Right atrium auricular region (tissue), 2 donors: ENCODE measurements around the gene S100A3. TPM values are rescaled to one million over a fixed set of nuclear protein-coding genes. Genes with fewer than 3 reads are reported as not detected.

Experiments used
- DNase-seq: peaks from one replicate; pipeline ENCODE4 v3.0.0-alpha.2; 2019; ENCODE audit warnings: low spot score
- H3K27ac ChIP-seq, 2 donors: fragments of 200-600 bp; sonication (generic); 1 replicate in 1 of 2; 2 replicates in 1 of 2; pipeline ENCODE4 v1.5.1; 2016 to 2019
- H3K27me3 ChIP-seq, 2 donors: fragments of 200-600 bp; sonication (generic); one replicate each; pipeline versions ENCODE4 v1.5.1 to v1.6.0; 2017 to 2019
- H3K36me3 ChIP-seq: fragments of 200-600 bp; sonication (generic); one replicate; pipeline ENCODE4 v1.5.1; 2016
- H3K4me1 ChIP-seq, 2 donors: fragments of 200-600 bp; sonication (generic); one replicate each; pipeline versions ENCODE4 v1.5.1 to v1.6.0; 2017 to 2019
- H3K4me3 ChIP-seq, 2 donors: fragments of 200-600 bp; sonication (generic); 1 replicate in 1 of 2; 2 replicates in 1 of 2; pipeline ENCODE4 v1.5.1; 2017 to 2019; ENCODE audit warnings: mild to moderate bottlenecking in 1 of 2, moderate library complexity in 1 of 2
- H3K9me3 ChIP-seq, 2 donors: fragments of 200-600 bp; sonication (generic); one replicate each; pipeline ENCODE4 v1.5.1; 2019
- CTCF ChIP-seq, 2 donors: fragments of 200-600 bp; sonication (generic); IDR thresholded peaks; one replicate each; pipeline ENCODE4 v1.5.1; 2019; ENCODE audit warnings: antibody characterized with exemption in 2 of 2
- total RNA-seq, 2 donors: library from RNA; depleted of rRNA; stranded (reverse); fragments of >200 nt; gene quantifications; one replicate each; pipeline ENCODE4 v1.1.0, GENCODE V29; 2016

S100A3 gene
- total RNA-seq, 2 donors from 2014 or later, result 1.8 to 3.4 TPM

DNA sequence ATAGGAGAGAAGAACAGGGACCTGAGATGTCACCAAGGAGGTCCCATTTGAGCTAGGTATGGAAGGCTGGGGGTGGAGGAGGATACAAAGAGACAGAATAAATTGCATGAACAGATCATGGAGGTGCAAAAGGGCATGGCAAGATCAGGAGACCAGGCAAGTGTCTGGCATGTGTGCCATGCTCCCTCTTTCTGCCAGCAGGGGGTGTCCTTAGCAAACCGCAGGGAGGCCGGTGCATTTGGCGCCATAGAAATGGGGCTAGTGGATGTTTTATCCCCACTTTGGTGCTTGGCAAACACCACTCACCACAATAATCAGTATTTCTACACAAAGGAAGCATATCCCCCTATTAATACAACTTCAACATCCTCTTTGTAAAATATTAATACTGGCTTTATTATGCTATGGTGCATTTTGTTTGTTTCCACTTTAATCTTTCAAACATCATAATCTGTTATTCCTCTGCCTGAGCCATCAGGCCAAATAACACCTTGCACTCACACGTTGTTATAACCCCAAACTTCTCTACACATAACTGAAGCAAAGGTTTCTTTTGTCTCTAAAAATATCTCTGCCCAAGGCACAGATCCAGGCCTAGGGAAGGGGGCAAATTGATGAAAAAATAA, 39.2 kb downstream of the S100A3 start:
- Histone ChIP-seq H3K9me3 (no peaks in the 10 kb centered on the region), H3K4me3 (no peak overlapping the region), H3K36me3 (no peaks in the 10 kb centered on the region), H3K27ac (no peak overlapping the region), H3K4me1 (peaks cover 0 to 27% of the 10 kb centered on the region in 2 donors), H3K27me3 (no peaks in the 10 kb centered on the region)
- peak in 1 of 2 donors; percentile 66 for TF ChIP-seq CTCF (IDR thresholded peaks at IDR 0.05)
- DNase-seq, result no peak

GRCh38 chr1:153509036-153509435, 40.0 kb downstream of the S100A3 start:
- no peak overlapping the region for H3K4me3 ChIP-seq
- TF ChIP-seq CTCF (IDR thresholded peaks at IDR 0.05), result no peak
- H3K27me3 ChIP-seq, result no peaks in the 10 kb centered on the region
- no peak overlapping the region for H3K27ac ChIP-seq
- no peaks in the 10 kb centered on the region for H3K9me3 ChIP-seq
- H3K36me3 ChIP-seq, result no peaks in the 10 kb centered on the region
- peaks cover 0 to 27% of the 10 kb centered on the region in 2 donors for H3K4me1 ChIP-seq
- no peak for DNase-seq

DNA sequence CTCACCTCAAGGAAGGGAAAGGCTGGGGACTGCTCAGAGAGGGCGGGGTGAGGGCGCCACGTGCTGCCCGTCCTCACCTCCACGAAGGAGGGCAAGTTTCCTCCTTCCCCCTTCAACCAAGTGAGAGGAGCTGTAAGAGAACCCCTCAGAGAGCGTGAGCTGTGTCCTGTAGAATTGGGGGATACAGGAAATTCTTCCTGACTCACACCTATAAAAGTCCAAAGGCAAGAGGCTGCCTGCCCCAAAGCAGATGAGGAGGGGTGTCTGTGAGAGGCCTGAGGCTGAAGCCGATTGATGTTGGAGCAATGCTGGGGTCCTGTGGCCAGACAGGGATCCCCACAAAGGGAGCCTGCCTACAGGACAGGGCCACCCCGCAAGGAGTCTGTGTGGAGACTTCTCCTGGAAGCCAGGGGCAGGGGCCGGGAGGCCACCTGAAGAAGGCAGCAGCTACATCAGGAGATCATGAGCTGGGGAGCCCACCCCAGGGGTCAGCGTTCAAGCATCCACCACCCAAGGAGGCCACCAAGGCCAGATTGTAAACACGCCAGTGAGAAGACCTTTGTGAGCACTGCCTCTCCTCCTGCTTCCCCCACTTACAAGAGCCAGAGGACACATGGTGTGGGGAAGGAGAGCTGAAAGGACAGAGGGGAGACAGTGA, 41.0 kb downstream of the S100A3 start:
- DNase-seq, result no peak
- peaks cover 0 to 27% of the 10 kb centered on the region in 2 donors for H3K4me1 ChIP-seq
- TF ChIP-seq CTCF (IDR thresholded peaks at IDR 0.05), result no peak

DNA sequence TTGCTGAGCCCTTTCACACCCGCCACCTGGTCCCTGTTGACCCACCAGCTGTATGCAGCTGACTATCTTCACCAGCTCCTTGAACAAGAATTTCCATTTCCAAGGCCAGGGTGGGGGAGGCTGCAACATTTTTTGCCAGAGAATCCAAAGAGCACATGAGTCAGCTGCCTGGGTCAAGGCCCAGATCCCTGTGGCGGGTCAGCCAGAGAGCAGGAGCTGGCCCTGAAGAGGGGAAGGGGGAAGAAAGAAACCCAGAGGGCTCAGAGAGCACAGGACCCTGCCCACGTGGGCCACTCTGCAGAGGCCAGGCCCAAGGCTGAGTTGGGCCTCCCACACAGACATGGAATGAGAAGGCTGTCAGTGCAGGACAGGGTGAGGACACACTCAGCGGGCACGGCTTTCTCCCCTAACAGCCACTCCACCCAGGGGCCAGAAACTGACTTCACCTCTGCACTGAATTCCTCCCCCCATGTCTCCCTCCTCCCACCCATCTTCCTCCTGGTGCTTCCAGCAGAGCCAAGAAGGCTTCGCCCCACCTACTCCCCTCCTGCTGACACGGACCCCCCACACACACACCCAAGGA, 42.1 kb downstream of the S100A3 start:
- no peak for TF ChIP-seq CTCF (IDR thresholded peaks at IDR 0.05)
- no peak overlapping the region for H3K4me3 ChIP-seq
- no peaks in the 10 kb centered on the region for H3K36me3 ChIP-seq

More for the DNA sequence above, 41.0 kb downstream of the S100A3 start:
- Histone ChIP-seq H3K36me3 (no peaks in the 10 kb centered on the region), H3K4me3 (no peak overlapping the region), H3K9me3 (no peaks in the 10 kb centered on the region), H3K27ac (peak overlapping the region; percentile 49 to 72), H3K27me3 (no peaks in the 10 kb centered on the region)

GRCh38 chr1:153506386-153506785, 42.7 kb downstream of the S100A3 start:
- TF ChIP-seq CTCF (IDR thresholded peaks at IDR 0.05), result no peak
- Histone ChIP-seq H3K4me1 (peaks cover 0 to 27% of the 10 kb centered on the region in 2 donors), H3K4me3 (no peak overlapping the region), H3K9me3 (no peaks in the 10 kb centered on the region), H3K36me3 (no peaks in the 10 kb centered on the region), H3K27me3 (no peaks in the 10 kb centered on the region), H3K27ac (peak overlapping the region; percentile 49 to 72)
- no peak for DNase-seq

More for the DNA sequence above, 42.1 kb downstream of the S100A3 start:
- peak overlapping the region; percentile 49 to 72 for H3K27ac ChIP-seq
- peaks cover 0 to 27% of the 10 kb centered on the region in 2 donors for H3K4me1 ChIP-seq
- H3K27me3 ChIP-seq, result no peaks in the 10 kb centered on the region
- peak; percentile 96 for DNase-seq
- no peaks in the 10 kb centered on the region for H3K9me3 ChIP-seq
